Measurements from ENCODE around the gene KIFC1.

- TF ChIP-seq POLR2A (IDR thresholded peaks at IDR 0.05; ENCODE audit: extremely low read depth, insufficient read length) = no peak
- TF ChIP-seq CTCF (IDR thresholded peaks at IDR 0.05; ENCODE audit: low read depth, low read length) = no peak
- no peak for TF ChIP-seq MAX (IDR thresholded peaks at IDR 0.05; ENCODE audit: low read depth, low read length)
- no peak for TF ChIP-seq MYC (IDR thresholded peaks at IDR 0.05; ENCODE audit: low read depth, low read length)
Measured at GRCh38 chr6:33459226-33459625, 67.6 kb downstream of the KIFC1 start.
